Tibial nerve (tissue), 3 donors: Measurements from ENCODE around the gene GIT1.

ENCODE experiments used
- POLR2A ChIP-seq, 2 donors: fragments of 450-650 bp; IDR thresholded peaks; one replicate each; pipeline ENCODE4 v1.6.1; 2017; ENCODE audit warnings: antibody characterized with exemption in 2 of 2, mild to moderate bottlenecking in 2 of 2, moderate library complexity in 2 of 2
- TF ChIP-seq, protein P1 (sequence below), 5 experiments: fragments of 200-600 bp in 3 of 5; fragments of 450-650 bp in 2 of 5; sonication (generic) in 3 of 5; IDR thresholded peaks; one replicate each; pipeline ENCODE4 v1.5.1; 2016 to 2019; ENCODE audit warnings: antibody characterized with exemption in 5 of 5, mild to moderate bottlenecking in 3 of 5, moderate library complexity in 2 of 5

DNA sequence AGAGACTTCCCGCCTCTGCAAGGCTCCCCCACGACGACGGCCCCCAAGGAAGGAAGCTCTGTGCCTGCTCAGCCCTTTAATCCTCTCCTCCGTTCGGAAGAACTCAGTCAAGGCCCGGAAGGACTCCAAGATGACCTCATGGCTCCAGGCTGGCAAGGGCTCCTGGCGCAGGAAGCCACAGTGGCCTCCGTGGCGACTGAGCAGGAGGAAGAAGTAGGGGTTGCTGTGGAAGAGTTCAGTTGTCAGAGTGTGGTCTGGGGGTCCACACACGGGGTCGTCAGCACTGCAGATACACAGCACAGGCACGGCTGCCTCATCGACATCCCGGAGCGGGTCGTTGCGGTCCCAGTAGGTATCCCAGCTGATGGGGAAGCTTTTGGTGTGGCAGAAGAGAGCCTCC, 26.8 kb downstream of the GIT1 start:
- TF ChIP-seq POLR2A (IDR thresholded peaks at IDR 0.05) = no peak
- TF ChIP-seq, protein P1, sequence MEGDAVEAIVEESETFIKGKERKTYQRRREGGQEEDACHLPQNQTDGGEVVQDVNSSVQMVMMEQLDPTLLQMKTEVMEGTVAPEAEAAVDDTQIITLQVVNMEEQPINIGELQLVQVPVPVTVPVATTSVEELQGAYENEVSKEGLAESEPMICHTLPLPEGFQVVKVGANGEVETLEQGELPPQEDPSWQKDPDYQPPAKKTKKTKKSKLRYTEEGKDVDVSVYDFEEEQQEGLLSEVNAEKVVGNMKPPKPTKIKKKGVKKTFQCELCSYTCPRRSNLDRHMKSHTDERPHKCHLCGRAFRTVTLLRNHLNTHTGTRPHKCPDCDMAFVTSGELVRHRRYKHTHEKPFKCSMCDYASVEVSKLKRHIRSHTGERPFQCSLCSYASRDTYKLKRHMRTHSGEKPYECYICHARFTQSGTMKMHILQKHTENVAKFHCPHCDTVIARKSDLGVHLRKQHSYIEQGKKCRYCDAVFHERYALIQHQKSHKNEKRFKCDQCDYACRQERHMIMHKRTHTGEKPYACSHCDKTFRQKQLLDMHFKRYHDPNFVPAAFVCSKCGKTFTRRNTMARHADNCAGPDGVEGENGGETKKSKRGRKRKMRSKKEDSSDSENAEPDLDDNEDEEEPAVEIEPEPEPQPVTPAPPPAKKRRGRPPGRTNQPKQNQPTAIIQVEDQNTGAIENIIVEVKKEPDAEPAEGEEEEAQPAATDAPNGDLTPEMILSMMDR (IDR thresholded peaks at IDR 0.05) = no peak
